DMS 273 (cell line): ENCODE measurements around the gene MC1R.
A peak's percentile ranks its signal among the peaks of the same experiment; 100 is the strongest.
"Not testable (repeated sequence)": the region's sequence is repeated elsewhere in the genome, so short reads cannot be mapped to it uniquely, and the experiment has no call there.

Experiments used
- DNase-seq: peaks from one replicate; lab custom pipeline; 2025; ENCODE audit not compliant: unreplicated experiment; lab: John Stamatoyannopoulos, UW

The MC1R gene

DNA sequence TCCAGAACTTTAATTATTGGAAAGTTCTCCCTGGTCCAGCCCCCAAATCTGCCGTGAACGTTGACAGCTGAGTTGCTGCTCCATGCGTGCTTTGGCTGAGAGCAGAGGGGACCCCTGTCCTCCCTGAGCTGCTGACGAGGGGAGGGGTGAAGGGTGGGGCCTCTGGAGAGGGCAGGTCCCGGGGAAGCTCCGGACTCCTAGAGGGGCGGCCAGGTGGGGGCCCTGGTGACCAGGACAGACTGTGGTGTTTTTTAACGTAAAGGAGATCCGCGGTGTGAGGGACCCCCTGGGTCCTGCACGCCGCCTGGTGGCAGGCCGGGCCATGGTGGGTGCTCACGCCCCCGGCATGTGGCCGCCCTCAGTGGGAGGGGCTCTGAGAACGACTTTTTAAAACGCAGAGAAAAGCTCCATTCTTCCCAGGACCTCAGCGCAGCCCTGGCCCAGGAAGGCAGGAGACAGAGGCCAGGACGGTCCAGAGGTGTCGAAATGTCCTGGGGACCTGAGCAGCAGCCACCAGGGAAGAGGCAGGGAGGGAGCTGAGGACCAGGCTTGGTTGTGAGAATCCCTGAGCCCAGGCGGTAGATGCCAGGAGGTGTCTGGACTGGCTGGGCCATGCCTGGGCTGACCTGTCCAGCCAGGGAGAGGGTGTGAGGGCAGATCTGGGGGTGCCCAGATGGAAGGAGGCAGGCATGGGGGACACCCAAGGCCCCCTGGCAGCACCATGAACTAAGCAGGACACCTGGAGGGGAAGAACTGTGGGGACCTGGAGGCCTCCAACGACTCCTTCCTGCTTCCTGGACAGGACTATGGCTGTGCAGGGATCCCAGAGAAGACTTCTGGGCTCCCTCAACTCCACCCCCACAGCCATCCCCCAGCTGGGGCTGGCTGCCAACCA lies at the start of gene MC1R:
MC1R (plus strand) TSS at position 410 of the 895 bp plus-strand sequence; CDS start at position 807, 397 bp downstream.
- peak; percentile 84 for DNase-seq

DNA sequence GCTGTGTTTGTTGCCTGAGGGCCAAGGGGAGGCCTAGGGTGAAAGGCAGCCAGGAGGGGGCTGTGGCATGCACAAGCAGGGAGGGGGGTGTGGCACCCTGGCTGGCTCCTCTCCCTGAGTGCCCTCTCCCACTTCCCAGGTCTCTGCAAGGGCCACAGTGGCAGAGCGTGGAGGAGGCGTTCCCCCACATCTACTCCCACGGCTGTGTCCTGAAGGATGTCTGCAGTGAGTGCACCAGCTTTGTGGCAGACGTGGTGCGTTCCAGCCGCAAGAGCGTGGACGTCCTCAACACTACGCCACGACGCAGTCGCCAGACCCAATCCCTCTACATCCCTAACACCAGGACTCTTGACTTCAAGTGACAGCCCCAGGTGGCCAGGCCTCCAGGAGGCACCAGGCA lies 48.8 kb upstream of the MC1R start:
- no peak for DNase-seq

- DNase-seq = no peak
Observed at GRCh38 chr16:89870440-89870839, 48.2 kb upstream of the MC1R start.

DNA sequence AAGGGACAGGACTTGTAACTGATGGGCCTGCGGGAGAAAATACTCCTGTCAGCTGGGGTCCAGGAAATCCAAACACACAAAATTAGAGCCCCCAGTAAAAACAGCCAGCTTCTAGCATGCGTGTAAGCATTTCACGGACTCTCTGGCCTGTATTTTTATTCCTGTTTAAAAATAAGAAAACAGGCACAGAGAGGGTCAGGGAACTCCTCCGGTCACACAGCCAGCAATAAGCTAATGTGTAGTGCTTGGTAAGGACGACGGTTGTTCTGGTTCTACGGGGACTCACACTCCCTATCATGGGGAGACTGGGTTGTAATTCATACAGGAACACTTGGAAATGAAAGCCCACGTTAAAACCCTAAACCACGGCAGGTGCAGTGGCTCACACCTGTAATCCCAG lies 46.8 kb upstream of the MC1R start:
- no peak for DNase-seq

GRCh38 chr16:89873109-89873971 lies 45.3 kb upstream of the MC1R start, which contains the start of gene TCF25:
TCF25 (plus strand) TSS chr16:89873592; CDS start chr16:89873668, 76 bp downstream.
- peak; percentile 94 for DNase-seq

DNA sequence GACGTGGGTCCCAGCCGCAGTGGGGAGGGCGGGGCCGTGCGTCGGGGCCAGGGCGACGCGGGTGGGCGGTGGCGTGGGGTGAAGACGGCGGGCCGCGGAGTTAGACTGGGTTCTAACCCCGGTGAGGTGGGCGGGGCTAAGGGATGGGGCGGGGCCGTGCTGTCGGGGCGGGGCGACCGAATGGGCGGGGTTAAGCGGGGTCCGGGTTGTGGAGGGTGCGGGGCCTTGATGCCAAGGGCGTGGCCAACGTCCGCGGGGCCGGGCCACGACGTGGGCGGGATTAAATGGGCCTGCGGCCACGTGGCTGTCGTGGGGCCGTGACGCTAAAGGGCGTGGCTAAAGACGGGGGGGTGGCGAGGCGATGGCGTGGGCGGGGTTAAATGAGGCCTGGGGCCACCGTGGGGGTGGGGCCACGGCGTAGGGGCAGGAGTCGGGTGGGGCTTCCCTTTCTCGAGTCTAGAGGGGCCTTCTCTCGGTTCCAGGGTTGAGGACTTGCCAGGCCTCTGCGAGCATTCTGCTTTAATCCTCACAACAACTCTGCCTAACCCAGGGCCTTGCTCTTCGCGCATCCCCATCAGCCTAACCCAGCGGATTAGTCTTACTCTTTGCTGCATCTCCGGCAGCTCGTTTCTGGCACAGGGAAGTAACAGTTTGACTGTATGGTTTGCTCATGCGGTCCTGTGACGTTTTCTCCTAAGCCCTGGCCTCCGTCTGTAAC lies 44.5 kb upstream of the MC1R start:
- DNase-seq = peak; percentile 96

GRCh38 chr16:89879123-89879522 lies 39.5 kb upstream of the MC1R start:
- DNase-seq = not testable (repeated sequence)

DNA sequence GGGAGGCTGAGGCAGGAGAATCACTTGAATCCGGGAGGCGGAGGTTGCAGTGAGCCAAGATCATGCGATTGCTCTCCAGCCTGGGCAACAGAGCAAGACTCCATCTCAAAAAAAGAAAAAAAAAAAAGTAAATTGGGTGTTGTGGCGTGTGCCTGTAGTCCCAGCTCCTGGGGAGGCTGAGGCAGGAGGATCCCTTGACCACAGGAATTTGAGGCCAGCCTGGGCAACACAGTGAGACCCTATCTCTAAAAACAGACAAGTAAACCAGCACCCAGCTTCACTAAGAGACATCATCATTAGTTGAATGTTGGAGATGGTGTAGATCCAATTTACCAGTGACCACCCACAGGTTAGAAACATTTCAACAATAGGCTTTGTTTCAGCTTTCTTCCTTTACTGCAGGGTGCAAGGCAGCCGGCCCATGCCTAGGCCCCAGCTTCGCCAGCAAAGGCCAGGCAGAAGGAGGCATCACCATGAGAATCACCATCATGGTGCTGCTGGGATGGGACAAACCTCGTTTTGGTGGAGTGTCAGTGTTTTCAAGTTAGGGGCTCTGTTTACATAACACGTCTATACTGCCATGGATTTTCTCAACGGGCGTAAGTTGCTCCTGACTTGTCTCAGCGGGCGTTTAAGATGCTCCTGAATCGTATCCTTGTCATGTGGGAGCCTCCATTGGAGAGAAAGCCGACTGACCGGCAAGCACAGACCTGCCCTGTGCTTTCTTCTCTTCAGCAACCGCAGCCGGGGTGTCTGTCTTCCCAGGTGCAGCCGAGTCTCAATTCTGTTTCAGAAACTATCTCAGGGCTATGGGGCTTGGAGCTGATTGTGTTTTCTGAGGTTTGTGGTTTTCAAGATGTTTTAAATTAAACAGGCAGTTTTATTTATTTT lies 37.9 kb upstream of the MC1R start:
- no peak for DNase-seq

DNA sequence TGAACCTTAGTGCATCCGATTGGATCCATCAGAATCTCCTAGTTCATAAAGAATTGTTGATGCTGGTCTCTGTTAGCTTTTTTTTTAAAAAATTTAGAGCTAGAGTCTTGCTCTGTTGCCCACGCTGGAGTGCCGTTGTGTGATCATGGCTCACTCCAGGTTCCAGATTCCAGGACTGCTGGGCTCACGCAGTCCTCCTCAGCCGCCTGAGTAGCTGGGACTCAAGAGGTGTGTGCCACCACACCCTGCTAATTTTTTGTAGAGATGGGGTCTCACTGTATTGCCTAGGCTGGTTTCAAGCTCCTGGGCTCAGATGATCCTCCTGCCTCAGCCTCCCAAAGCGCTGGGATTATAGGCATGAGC lies 37.3 kb upstream of the MC1R start:
- no peak for DNase-seq

- DNase-seq = no peak
Observed at GRCh38 chr16:89883346-89884040, 35.2 kb upstream of the MC1R start.

DNA sequence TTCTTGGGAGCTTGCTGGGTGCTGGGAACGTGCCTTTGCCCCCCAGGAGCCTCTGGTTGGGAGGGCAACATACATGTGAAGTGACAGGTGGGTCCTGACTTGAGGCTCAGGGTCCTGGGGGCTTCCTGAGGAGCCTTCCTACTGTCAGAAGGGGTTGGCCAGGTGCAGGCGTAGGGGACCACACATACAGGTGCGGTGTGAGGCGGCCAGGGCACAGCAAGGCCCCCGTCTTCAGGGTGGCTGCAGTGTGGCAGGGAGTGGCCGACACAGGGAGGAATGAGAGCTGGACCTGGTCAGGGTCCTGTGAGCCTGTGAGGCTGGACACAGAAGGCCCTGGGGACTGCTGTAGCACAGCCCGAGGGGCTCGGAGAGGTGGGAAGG lies 34.6 kb upstream of the MC1R start:
- DNase-seq = no peak

DNA sequence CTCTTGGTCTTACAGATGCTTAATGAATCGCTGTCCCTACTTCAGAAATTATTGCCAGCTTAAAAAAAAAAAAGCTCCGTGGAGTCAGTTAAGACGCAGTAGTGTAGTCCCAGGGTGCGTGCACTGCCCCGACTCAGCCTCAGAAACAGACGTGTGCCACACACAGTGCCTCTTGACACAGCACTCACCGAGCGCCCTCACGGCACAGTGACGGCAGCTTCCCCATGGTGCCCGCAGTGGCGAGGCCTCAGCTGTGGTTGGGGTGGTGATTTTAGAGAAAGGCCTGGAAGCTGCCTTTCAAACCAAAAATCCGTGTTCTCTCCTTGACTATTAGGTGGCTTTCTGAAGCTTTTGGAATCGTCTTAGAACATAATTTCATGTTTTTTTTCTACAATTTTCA lies 31.4 kb upstream of the MC1R start:
- DNase-seq = no peak

GRCh38 chr16:89890200-89890599 lies 28.5 kb upstream of the MC1R start:
- DNase-seq = no peak

DNA sequence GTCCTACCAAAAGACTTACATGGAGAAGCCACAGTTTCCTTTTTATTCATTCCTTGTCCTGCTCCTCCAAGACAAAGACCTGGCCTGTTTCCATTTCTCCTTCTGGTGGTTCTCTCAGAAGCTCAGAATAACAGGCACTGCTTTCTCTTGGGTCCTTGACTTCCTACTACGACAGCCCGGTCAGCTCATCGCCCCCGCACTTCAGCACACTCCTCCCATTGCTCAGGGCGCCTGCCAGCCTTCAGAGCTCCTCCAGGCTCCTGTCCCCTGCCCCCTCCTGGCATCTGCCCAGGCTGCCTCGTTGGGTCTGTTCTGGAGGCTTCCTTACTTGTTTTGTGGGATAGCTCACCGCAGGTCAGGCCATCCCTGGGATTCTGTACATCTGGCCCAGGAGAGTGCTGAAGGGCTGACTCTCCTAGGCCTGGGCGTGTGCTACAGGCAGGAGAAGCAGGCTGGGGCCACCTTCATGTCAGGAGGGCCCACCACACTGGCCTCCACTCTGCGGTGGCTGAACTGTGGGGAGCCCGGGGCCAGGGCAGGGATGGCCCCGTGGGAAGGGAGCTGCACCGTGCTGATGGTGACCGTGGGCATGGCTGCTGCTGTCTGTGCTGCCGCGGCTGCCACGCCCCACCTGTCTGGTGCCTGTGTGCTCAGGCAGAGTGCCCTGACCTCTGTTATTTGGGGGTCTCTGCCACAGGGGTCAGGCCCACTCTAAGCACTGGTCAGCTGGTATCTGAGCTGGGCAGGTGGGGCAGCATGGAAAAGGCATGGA lies 27.6 kb upstream of the MC1R start:
- DNase-seq = no peak

- DNase-seq = no peak
Observed at GRCh38 chr16:89892055-89892630, 26.5 kb upstream of the MC1R start.

DNA sequence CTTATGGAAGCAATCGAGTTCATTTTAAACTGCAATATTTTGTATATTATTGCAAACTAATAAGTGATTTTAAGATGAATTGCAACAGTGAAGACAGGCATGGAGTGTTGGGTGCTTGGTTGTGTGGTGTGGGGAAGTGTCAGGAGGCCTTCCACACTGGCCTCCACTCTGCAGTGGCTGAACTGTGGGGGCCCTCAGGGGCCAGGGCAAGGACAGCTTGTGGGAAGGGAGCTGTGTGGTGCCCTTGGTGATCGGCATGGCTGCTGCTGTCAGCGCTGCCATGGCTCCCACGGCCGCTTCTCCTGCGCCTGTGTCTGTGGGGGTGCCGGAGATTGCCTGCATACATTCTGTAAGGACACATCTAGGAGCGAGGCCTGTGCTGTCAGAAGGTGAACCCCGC lies 26.0 kb upstream of the MC1R start:
- DNase-seq = no peak

GRCh38 chr16:89893642-89894548 lies 24.8 kb upstream of the MC1R start:
- no peak for DNase-seq
